Thyroid gland (tissue), 4 donors: Measurements from ENCODE around the gene UBE2Q1.

ENCODE experiments used
- POLR2A ChIP-seq, 2 donors: fragments of 450-650 bp; IDR thresholded peaks; one replicate each; pipeline ENCODE4 v1.6.1; 2017; ENCODE audit warnings: antibody characterized with exemption in 2 of 2, mild to moderate bottlenecking in 2 of 2, moderate library complexity in 1 of 2
- TF ChIP-seq, protein P1 (sequence below), 6 experiments: fragments of 200-600 bp in 3 of 6; fragments of 450-650 bp in 3 of 6; sonication (generic) in 3 of 6; IDR thresholded peaks; one replicate each; pipeline ENCODE4 v1.5.1; 2016 to 2019; ENCODE audit warnings: antibody characterized with exemption in 6 of 6, mild to moderate bottlenecking in 2 of 6, inconsistent platforms in 1 of 6, moderate library complexity in 1 of 6

DNA sequence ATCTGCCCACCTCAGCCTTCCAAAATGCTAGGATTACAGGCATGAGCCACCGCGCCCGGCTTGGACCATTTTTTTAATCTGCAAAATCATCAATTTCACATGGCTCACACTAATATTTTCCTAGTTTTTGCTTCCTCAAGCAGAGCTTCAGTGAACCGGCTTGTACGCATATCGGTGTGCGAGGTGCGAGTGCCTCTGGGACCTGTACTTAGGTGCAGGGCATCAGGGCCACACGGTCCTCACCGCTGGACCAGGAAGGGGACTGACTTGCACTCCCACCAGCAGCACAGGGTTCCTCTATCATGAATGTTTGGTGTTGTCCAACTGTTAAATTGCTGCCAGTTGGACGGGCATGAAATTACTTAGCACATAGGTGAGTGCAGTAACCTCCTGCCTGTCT lies 40.8 kb downstream of the UBE2Q1 start:
- TF ChIP-seq, protein P1, sequence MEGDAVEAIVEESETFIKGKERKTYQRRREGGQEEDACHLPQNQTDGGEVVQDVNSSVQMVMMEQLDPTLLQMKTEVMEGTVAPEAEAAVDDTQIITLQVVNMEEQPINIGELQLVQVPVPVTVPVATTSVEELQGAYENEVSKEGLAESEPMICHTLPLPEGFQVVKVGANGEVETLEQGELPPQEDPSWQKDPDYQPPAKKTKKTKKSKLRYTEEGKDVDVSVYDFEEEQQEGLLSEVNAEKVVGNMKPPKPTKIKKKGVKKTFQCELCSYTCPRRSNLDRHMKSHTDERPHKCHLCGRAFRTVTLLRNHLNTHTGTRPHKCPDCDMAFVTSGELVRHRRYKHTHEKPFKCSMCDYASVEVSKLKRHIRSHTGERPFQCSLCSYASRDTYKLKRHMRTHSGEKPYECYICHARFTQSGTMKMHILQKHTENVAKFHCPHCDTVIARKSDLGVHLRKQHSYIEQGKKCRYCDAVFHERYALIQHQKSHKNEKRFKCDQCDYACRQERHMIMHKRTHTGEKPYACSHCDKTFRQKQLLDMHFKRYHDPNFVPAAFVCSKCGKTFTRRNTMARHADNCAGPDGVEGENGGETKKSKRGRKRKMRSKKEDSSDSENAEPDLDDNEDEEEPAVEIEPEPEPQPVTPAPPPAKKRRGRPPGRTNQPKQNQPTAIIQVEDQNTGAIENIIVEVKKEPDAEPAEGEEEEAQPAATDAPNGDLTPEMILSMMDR (IDR thresholded peaks at IDR 0.05): no peak
- no peak for TF ChIP-seq POLR2A (IDR thresholded peaks at IDR 0.05)
